Mucosa of stomach (tissue), 1 donor: ENCODE measurements around the gene STUM.

Experiments used
- H3K27me3 ChIP-seq: one replicate; pipeline ENCODE4 v1.7.0; 2013; ENCODE audit warnings: mild to moderate bottlenecking, low read length; ENCODE audit not compliant: control insufficient read depth, insufficient read depth
- H3K36me3 ChIP-seq: one replicate; pipeline ENCODE4 v1.7.0; 2013; ENCODE audit warnings: low read length; ENCODE audit not compliant: control insufficient read depth, insufficient read depth
- H3K4me1 ChIP-seq: one replicate; pipeline ENCODE4 v1.7.0; 2013; ENCODE audit warnings: mild to moderate bottlenecking, low read length; ENCODE audit not compliant: control insufficient read depth, insufficient read depth
- H3K4me3 ChIP-seq: one replicate; pipeline ENCODE4 v1.7.0; 2013; ENCODE audit warnings: low read length
- H3K9ac ChIP-seq: one replicate; pipeline ENCODE4 v1.7.0; 2013; ENCODE audit warnings: mild to moderate bottlenecking, low read length, moderate library complexity
- H3K9me3 ChIP-seq: one replicate; pipeline ENCODE4 v1.7.0; 2013; ENCODE audit warnings: mild to moderate bottlenecking, low read length, moderate library complexity; ENCODE audit not compliant: control insufficient read depth
- donor health status: Pancreatic carcinoma.

Gene STUM

DNA sequence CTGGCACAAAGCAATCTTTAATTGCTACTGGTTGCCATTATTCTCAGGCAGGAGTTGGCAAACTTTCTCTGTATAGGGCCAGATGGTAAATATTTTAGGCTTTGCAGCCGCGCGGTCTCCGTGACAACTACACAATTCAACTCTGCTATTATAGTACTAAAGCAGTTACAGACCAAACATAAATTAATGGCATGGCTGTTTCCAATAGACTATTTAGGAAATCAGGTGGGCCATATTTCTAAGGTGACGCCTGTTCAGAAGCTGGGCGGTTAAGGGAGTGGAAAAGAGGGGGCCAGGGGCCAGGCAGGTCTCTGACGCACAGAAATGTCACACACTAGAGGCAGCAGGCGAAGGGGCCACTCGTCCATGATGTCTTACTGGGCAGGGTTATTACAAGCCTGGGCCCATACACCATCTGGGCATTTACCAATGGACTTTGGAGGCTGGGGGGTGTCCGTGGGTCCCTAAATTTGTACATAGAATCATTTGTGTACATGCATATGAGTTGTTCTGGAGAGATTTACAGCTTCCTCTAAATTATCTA, 80.1 kb downstream of the STUM start:
- H3K4me1 ChIP-seq: peaks cover 8% of the 10 kb centered on the region
- no peak overlapping the region for H3K9ac ChIP-seq
- no peaks in the 10 kb centered on the region for H3K9me3 ChIP-seq
- H3K4me3 ChIP-seq: no peak overlapping the region
- no peaks in the 10 kb centered on the region for H3K36me3 ChIP-seq
- H3K27me3 ChIP-seq: peaks cover 6% of the 10 kb centered on the region

DNA sequence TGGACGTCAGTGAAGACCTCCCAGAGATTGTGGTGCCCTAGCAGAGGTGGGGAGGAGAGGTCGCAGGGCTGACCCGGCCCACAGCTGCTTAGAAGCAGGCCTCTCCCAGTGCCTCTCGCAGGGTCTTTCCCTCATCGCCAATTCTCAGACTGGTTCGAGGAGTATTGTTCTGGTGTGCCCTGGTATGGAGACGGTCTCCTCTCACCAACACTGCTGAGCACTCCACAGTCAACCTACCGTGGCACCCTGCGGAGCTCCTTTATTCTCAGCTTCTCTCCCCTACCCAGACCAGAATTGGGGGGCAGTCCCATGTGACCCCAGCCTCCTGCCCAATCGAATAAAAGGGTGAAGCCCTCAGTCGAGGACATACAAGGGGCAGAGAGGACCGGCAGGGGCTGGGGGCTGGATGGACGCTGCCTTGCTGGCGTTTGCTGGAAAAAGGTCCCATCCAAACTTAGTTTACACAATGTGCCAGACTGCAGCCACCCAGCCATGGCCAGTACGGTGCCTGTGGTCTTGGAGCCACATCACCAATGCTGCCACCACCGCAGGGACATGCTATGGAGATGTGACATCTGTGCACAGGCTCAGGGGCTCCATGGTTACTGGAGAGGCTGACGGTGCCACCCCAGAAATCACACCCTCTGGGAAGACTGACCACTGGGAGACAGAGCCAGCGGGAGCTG, 80.8 kb downstream of the STUM start:
- peaks cover 14% of the 10 kb centered on the region for H3K4me1 ChIP-seq
- no peak overlapping the region for H3K4me3 ChIP-seq
- H3K9me3 ChIP-seq: no peaks in the 10 kb centered on the region
- no peak overlapping the region for H3K9ac ChIP-seq
- H3K27me3 ChIP-seq: peaks cover 6% of the 10 kb centered on the region
- H3K36me3 ChIP-seq: no peaks in the 10 kb centered on the region

GRCh38 chr1:226629896-226630550, 81.5 kb downstream of the STUM start:
- no peaks in the 10 kb centered on the region for H3K9me3 ChIP-seq
- peaks cover 6% of the 10 kb centered on the region for H3K27me3 ChIP-seq
- H3K4me3 ChIP-seq: no peak overlapping the region
- no peak overlapping the region for H3K9ac ChIP-seq
- H3K36me3 ChIP-seq: no peaks in the 10 kb centered on the region
- H3K4me1 ChIP-seq: peaks cover 21% of the 10 kb centered on the region

- Histone ChIP-seq H3K9me3 (no peaks in the 10 kb centered on the region), H3K36me3 (no peaks in the 10 kb centered on the region), H3K4me3 (no peak overlapping the region), H3K4me1 (peaks cover 27% of the 10 kb centered on the region), H3K27me3 (peaks cover 6% of the 10 kb centered on the region), H3K9ac (no peak overlapping the region)
These were observed 82.0 kb downstream of the STUM start for GRCh38 chr1:226630592-226630991.

GRCh38 chr1:226631229-226632000, 82.9 kb downstream of the STUM start:
- Histone ChIP-seq H3K9ac (no peak overlapping the region), H3K36me3 (no peaks in the 10 kb centered on the region), H3K4me1 (peaks cover 28% of the 10 kb centered on the region)

GRCh38 chr1:226632169-226632879, 83.8 kb downstream of the STUM start:
- H3K4me3 ChIP-seq: no peak overlapping the region
- peaks cover 23% of the 10 kb centered on the region for H3K4me1 ChIP-seq
- H3K36me3 ChIP-seq: no peaks in the 10 kb centered on the region
- no peaks in the 10 kb centered on the region for H3K9me3 ChIP-seq
- no peaks in the 10 kb centered on the region for H3K27me3 ChIP-seq
- H3K9ac ChIP-seq: no peak overlapping the region

More at GRCh38 chr1:226631229-226632000, 82.9 kb downstream of the STUM start:
- H3K4me3 ChIP-seq: no peak overlapping the region
- no peaks in the 10 kb centered on the region for H3K9me3 ChIP-seq
- peaks cover under 1% of the 10 kb centered on the region for H3K27me3 ChIP-seq

DNA sequence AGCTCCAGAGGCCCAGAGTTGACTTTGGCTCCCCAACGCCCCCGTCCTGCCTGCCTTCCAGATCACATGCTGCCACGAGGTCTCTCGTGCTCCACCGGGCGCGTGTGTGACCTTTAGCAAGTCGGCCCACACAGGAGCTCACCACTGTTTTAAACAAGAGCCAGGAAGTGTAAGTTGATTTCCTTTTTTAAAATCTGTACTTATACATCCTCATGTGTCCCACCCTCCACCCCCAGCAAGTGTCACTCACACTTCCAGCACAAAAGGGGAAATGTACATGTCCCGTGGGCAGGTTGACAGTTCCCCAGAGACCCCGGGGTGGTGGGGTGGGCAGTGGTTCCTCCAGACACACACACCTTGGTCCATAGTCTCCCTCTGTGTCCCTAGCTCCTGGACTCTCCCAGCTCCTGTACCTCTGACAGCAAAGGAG, 84.4 kb downstream of the STUM start:
- Histone ChIP-seq H3K9me3 (no peaks in the 10 kb centered on the region), H3K4me3 (no peak overlapping the region), H3K4me1 (peaks cover 23% of the 10 kb centered on the region), H3K36me3 (no peaks in the 10 kb centered on the region), H3K9ac (no peak overlapping the region), H3K27me3 (no peaks in the 10 kb centered on the region)

DNA sequence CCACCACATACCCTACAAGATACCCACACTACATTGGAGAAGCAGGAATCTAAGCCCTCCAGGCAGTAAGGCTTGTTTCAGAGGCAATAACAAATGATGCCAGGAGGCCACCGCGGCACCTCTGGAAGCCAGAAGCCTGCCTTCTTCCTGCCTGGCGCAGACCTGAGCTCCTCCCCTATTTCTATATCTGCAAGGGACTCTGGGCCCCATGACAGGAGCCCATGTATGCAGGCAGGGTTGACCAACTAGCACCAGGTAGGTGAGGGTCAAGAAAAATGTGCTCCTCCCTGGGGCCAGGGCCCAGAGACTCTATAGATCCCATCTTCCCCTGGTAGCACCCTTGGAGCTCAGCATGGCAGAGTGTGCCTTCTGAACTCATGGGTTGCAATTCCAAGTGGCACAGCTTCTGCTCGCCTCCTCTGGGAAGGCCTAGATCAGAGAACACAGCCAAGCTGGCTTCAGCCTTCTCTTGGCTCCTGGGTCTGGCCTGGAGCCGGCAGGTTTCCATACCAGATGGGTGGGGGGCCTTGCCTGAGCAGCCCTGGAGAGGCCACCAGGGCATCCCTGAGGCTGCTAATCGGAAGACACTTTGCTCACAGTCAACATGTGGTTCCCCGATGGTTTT, 85.1 kb downstream of the STUM start:
- Histone ChIP-seq H3K27me3 (no peaks in the 10 kb centered on the region), H3K4me1 (peaks cover 23% of the 10 kb centered on the region), H3K9ac (peak overlapping the region; percentile 3), H3K36me3 (no peaks in the 10 kb centered on the region), H3K4me3 (no peak overlapping the region), H3K9me3 (no peaks in the 10 kb centered on the region)

DNA sequence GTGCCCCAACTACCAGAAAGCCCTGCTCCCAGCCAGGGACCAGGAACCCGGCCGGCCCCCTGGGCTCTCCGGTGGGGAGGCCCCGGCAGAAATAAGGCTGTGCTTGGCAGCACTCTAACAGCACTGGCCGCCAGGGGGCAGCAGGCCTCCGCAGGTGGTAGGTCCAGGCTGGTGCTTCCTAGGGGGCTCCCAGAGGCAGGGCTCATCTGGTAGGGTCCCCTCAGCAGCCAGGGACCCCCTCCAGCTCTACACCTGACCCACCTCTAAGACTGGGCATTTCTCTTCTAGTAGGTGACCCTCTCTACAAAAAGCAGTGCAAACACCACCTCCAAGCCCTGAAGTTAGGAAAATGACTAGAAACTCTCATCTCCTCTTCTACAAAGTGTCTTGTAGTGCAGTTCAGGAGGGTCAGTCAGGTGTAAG, 85.6 kb downstream of the STUM start:
- Histone ChIP-seq H3K4me1 (peaks cover 23% of the 10 kb centered on the region), H3K9me3 (no peaks in the 10 kb centered on the region), H3K4me3 (no peak overlapping the region), H3K36me3 (no peaks in the 10 kb centered on the region), H3K9ac (peak overlapping the region; percentile 3), H3K27me3 (no peaks in the 10 kb centered on the region)

DNA sequence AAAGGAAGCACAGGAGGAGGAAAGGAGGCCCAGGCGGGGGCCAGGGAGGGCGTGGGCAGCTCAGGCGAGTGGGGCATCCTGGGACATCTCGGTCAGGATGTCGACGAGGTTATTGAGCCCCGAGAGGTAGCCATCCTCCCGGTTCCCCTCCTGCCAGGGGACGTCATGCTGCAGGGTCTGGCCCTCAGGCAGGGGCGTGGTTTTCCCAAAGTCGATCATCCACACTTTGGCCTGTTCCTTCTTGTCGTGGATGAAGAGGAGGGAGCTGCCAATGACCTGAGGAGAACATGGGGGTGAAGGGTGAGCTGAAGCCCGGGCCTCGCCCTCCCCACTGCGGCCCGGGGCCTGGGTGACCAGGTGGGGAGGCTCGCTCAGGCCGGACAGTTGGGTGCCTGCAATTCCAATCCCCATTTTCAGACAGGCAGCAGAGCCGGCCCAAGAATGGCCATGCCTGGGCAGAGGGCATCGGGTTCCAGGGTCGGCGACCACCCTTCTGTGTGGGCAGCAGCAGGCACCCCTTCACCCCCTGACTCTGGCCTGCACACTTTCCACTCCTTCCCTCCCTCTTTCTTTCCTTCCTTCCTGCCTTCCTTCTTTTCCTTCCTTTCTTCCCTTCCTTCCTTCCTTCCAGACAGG, 86.2 kb downstream of the STUM start:
- H3K4me3 ChIP-seq: no peak overlapping the region
- H3K9ac ChIP-seq: no peak overlapping the region
- H3K4me1 ChIP-seq: peaks cover 23% of the 10 kb centered on the region

GRCh38 chr1:226635456-226635941, 86.9 kb downstream of the STUM start:
- no peaks in the 10 kb centered on the region for H3K36me3 ChIP-seq
- H3K27me3 ChIP-seq: no peaks in the 10 kb centered on the region
- no peaks in the 10 kb centered on the region for H3K9me3 ChIP-seq
- no peak overlapping the region for H3K9ac ChIP-seq
- no peak overlapping the region for H3K4me3 ChIP-seq
- peaks cover 23% of the 10 kb centered on the region for H3K4me1 ChIP-seq

More for the DNA sequence above, 86.2 kb downstream of the STUM start:
- Histone ChIP-seq H3K27me3 (no peaks in the 10 kb centered on the region), H3K36me3 (no peaks in the 10 kb centered on the region), H3K9me3 (no peaks in the 10 kb centered on the region)
